Left lung (tissue), 10 donors: ENCODE measurements around the gene TOM1. TPM values are rescaled to one million over a fixed set of nuclear protein-coding genes. Genes with fewer than 3 reads are reported as not detected.
A peak's percentile ranks its signal among the peaks of the same experiment; 100 is the strongest.
"Not testable (repeated sequence)": the region's sequence is repeated elsewhere in the genome, so short reads cannot be mapped to it uniquely, and the experiment has no call there.

ENCODE experiments used
- ATAC-seq: fragments of 200-7000 bp; cut with Tn5 transposase; one replicate; pipeline ENCODE4 v1.9.1; 2020; ENCODE audit warnings: moderate library complexity
- DNase-seq, 4 donors: peaks; one replicate each; pipeline ENCODE4 v3.0.0-alpha.2; 2013 to 2020
- H3K27ac ChIP-seq, 2 donors: fragments of 200-600 bp; sonication (generic) in 1 of 2; one replicate each; pipeline versions ENCODE4 v1.5.0 to v1.8.0; 2020 to 2021
- H3K27me3 ChIP-seq, 2 donors: fragments of 200-600 bp; sonication (generic) in 1 of 2; one replicate each; pipeline versions ENCODE4 v1.5.0 to v1.8.0; 2020 to 2021
- H3K36me3 ChIP-seq, 2 donors: fragments of 200-600 bp; sonication (generic) in 1 of 2; one replicate each; pipeline versions ENCODE4 v1.5.0 to v1.8.0; 2020 to 2021
- H3K4me1 ChIP-seq, 2 donors: fragments of 200-600 bp; one replicate each; pipeline ENCODE4 v1.8.0; 2021
- H3K4me3 ChIP-seq, 2 donors: fragments of 200-600 bp; sonication (generic) in 1 of 2; one replicate each; pipeline versions ENCODE4 v1.5.0 to v1.8.0; 2020 to 2021; ENCODE audit warnings: mild to moderate bottlenecking in 1 of 2
- H3K9me3 ChIP-seq, 2 donors: fragments of 200-600 bp; sonication (generic) in 1 of 2; one replicate each; pipeline versions ENCODE4 v1.5.0 to v1.8.0; 2020 to 2021
- intact Hi-C, 2 donors: fragments of 100-400 bp; cut with DNase I; formaldehyde crosslinking; loops; one replicate each; pipeline versions ENCODE4 v1.11.2 to v1.14.2; 2022
- microRNA-seq, 2 donors: library from miRNA; unstranded; fragments of <30 nt; microRNA quantifications; one replicate each; pipeline ENCODE4, GENCODE V29; 2019
- polyA plus RNA-seq, 6 donors: library from polyadenylated mRNA; unstranded; fragments of 120-200 nt; gene quantifications; one replicate each; pipeline ENCODE4 v1.2.1, GENCODE V29; 2013; ENCODE audit not compliant: insufficient read length in 6 of 6
- total RNA-seq, 2 donors: library from RNA; stranded (reverse); fragmentation: NEBNext Ultra II Directional; extraction: Animal tissue kit (Norgen Biotek cat#: 25700); gene quantifications; one replicate each; pipeline ENCODE4 v1.2.1, GENCODE V29; 2021
- TF ChIP-seq, protein P1 (sequence below), 2 donors: fragments of 200-600 bp; sonication (generic) in 1 of 2; IDR thresholded peaks; one replicate each; pipeline versions ENCODE4 v1.5.0 to v1.8.0; 2021; ENCODE audit warnings: antibody characterized with exemption in 2 of 2
- donor health status: DM: no; HTN: yes; CAD: no.
- donor health status: DM: no; HTN: no; CAD: no.

Gene TOM1
- total and polyA plus RNA-seq, 8 donors = 28.9 to 81.3 (median 32.8) TPM

DNA sequence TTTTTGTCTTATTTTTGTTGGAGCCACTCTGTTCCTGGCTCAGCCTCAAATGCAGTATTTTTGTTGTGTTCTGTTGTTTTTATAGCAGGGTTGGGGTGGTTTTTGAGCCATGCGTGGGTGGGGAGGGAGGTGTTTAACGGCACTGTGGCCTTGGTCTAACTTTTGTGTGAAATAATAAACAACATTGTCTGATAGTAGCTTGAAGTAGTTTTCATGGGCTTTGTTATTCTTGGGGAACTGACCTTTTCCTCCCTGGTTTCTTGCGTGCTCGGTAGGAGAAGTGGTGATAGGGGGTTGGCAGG is 94.3 kb downstream of the TOM1 start:
- no peak overlapping the region for H3K4me3 ChIP-seq
- TF ChIP-seq, protein P1, sequence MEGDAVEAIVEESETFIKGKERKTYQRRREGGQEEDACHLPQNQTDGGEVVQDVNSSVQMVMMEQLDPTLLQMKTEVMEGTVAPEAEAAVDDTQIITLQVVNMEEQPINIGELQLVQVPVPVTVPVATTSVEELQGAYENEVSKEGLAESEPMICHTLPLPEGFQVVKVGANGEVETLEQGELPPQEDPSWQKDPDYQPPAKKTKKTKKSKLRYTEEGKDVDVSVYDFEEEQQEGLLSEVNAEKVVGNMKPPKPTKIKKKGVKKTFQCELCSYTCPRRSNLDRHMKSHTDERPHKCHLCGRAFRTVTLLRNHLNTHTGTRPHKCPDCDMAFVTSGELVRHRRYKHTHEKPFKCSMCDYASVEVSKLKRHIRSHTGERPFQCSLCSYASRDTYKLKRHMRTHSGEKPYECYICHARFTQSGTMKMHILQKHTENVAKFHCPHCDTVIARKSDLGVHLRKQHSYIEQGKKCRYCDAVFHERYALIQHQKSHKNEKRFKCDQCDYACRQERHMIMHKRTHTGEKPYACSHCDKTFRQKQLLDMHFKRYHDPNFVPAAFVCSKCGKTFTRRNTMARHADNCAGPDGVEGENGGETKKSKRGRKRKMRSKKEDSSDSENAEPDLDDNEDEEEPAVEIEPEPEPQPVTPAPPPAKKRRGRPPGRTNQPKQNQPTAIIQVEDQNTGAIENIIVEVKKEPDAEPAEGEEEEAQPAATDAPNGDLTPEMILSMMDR (IDR thresholded peaks at IDR 0.05) = no peak
- peaks cover 0 to 51% of the 10 kb centered on the region in 2 donors for H3K36me3 ChIP-seq
- no peaks in the 10 kb centered on the region for H3K9me3 ChIP-seq
- DNase-seq (no peak), ATAC-seq (no peak)
- H3K4me1 ChIP-seq = peaks cover 0 to 17% of the 10 kb centered on the region in 2 donors
- no peaks in the 10 kb centered on the region for H3K27me3 ChIP-seq
- no peak overlapping the region for H3K27ac ChIP-seq
- intact Hi-C loops = no loop called here

DNA sequence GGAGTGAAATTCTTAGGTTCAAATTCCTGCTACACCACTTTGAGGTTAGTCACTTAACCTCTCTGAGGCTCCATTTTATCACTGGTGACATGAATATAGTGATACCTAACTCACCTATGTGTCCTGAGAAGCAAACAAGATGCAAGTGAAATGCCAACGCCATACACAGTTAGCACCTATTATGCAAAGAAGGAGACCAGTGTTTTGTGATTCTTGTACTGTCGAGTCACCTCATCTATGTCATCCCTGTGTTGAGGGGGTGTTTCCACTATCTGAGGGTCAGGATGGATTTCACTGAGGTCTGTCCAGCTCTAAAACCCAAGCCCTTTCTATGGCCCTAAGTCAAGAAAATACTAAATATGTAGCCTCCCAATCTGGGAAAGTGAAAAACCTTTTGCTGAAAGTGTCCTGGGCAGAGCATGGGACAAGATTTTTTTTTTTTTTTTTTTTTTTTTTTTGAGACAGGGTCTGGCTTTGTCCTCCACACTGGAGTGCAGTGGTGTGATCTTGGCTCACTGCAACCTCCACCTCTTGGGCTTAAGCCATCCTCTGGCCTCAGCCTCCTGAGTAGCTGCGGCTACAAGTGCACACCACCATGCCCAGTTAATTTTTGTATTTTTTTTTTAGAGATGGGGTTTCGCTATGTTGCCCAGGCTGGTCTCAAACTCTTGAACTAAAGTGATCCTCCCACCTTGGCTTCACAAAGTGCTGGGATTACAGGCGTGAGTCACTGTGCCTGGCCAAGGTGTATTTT is 95.3 kb downstream of the TOM1 start:
- no peaks in the 10 kb centered on the region for H3K9me3 ChIP-seq
- TF ChIP-seq, protein P1 (IDR thresholded peaks at IDR 0.05) = no peak
- H3K4me1 ChIP-seq = peaks cover 0 to 22% of the 10 kb centered on the region in 2 donors
- no peak for ATAC-seq
- no peak overlapping the region for H3K4me3 ChIP-seq
- no peak overlapping the region for H3K27ac ChIP-seq
- no peak for DNase-seq
- peaks cover 0 to 45% of the 10 kb centered on the region in 2 donors for H3K36me3 ChIP-seq
- intact Hi-C loops = no loop called here
- no peaks in the 10 kb centered on the region for H3K27me3 ChIP-seq

DNA sequence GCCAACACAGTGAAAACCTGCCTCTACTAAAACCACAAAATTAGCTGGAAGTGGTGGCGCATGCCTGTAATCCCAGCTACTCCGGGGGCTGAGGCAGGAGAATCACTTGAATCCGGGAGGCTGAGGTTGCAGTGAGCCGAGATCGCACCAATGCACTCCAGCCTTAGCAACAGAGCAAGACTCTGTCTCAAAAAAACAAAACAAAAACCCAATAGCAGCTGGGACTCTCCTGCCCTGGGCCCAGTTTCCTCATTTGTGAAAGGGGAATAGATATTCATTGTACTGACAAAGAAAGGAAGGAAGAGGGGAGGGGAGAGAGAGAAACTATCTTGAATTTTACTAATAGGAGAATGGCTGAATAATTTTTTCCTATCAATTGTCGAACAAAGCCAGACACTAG is 96.9 kb downstream of the TOM1 start:
- H3K9me3 ChIP-seq, DNase-seq, H3K4me3 ChIP-seq, intact Hi-C loops, H3K27me3 ChIP-seq: not testable (repeated sequence)
- Histone ChIP-seq H3K27ac (peak overlapping the region; percentile 68 to 76), H3K36me3 (peaks cover 0 to 32% of the 10 kb centered on the region in 2 donors), H3K4me1 (peaks cover 7 to 34% of the 10 kb centered on the region in 2 donors)
- peak; percentile 3 for ATAC-seq

DNA sequence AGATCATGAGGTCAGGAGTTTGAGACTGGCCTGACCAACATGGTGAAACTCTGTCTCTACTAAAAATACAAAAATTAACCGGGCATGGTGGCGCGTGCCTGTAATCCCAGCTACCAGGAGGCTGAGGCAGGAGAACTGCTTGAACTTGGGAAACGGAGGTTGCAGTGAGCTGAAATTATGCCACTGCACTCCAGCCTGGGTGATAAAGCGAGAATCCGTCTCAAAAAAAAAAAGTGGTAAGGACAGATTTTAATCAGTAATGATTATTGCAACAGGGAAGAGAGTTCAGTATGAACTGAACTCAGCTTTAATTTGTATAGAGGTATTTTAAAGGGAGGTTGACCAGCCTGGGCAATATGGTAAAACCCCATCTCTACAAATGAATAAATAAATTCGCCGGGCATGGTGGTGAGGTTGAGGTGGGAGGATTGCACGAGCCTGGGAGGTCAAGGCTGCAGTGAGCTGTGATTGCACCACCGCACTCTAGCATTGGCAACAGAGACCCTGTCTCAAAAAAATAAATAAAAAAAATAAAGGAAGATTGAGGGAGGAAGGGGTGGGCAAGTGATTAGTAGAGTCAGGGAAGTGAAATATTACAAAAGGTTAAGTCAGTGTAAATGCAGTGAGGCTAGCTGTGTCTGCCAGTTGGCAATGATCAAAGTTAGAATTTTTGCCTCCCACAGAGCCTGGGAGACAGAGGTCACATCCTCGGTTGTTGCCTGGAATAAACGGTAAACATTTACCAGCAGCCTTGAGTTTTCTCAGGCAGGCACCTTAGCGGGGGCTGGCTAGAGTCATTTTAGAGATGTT is 97.6 kb downstream of the TOM1 start:
- intact Hi-C loops = no loop called here

More for the DNA sequence above, 97.6 kb downstream of the TOM1 start:
- DNase-seq = peak in 2 of 4 donors; percentile 24 to 48
- Histone ChIP-seq H3K4me1 (peaks cover 7 to 36% of the 10 kb centered on the region in 2 donors), H3K27ac (peak overlapping the region; percentile 68 to 76), H3K4me3 (no peak overlapping the region), H3K27me3 (no peaks in the 10 kb centered on the region), H3K36me3 (peaks cover 0 to 25% of the 10 kb centered on the region in 2 donors), H3K9me3 (no peaks in the 10 kb centered on the region)
- ATAC-seq = no peak
- TF ChIP-seq, protein P1 (IDR thresholded peaks at IDR 0.05) = no peak

Small RNAs within 50 kb of the gene (microRNA-seq; reads per million reads assigned to microRNA genes)
- gene MIR3909 (8.9 to 12.2 reads per million in 2 donors), gene MIR6069 (0 reads per million in 2 donors)

Other genes starting within 250 kb of the TOM1 start
- not detected for gene ISX, start 233.7 kb upstream of the TOM1 start, total RNA-seq
- under 1 TPM; 0.22 to 0.43 (median 0.37) TPM for gene ISX, start 233.7 kb upstream of the TOM1 start, polyA plus RNA-seq
- 10 to 100 TPM; 19.2 to 19.8 TPM for gene HMGXB4, start 42.4 kb upstream of the TOM1 start, total RNA-seq
- 10 to 100 TPM; 26.3 to 34.6 (median 32.3) TPM for gene HMGXB4, start 42.4 kb upstream of the TOM1 start, polyA plus RNA-seq
- 100 to 1,000 TPM in 1 of 2 donors, 10 to 100 TPM in 1; 43.4 to 355 TPM for gene HMOX1, start 81.2 kb downstream of the TOM1 start, total RNA-seq
- gene HMOX1, start 81.2 kb downstream of the TOM1 start, polyA plus RNA-seq = 10 to 100 TPM in 4 of 6 donors, 1 to 10 TPM in 2; 8.2 to 27.4 (median 10.4) TPM
- 10 to 100 TPM; 34.9 to 62.5 TPM for gene MCM5, start 100.2 kb downstream of the TOM1 start, total RNA-seq
- gene MCM5, start 100.2 kb downstream of the TOM1 start, polyA plus RNA-seq = 10 to 100 TPM; 57.8 to 83.4 (median 67.3) TPM
- 1 to 10 TPM; 1.2 to 1.3 TPM for gene RASD2, start 240.9 kb downstream of the TOM1 start, total RNA-seq
- gene RASD2, start 240.9 kb downstream of the TOM1 start, polyA plus RNA-seq = under 1 TPM; 0.13 to 0.27 (median 0.16) TPM